Heart left ventricle (tissue), 16 donors: Measurements from ENCODE around the gene EYA4. TPM values are rescaled to one million over a fixed set of nuclear protein-coding genes. Genes with fewer than 3 reads are reported as not detected.

Experiments used
- ATAC-seq, 4 donors: fragments of 200-7000 bp; cut with Tn5 transposase; one replicate each; pipeline ENCODE4 v1.9.1; 2020 to 2022; ENCODE audit warnings: moderate library complexity in 4 of 4, mild to moderate bottlenecking in 3 of 4, moderate number of reproducible peaks in 1 of 4
- DNase-seq, 5 donors: peaks; one replicate each; pipeline ENCODE4 v3.0.0-alpha.2; 2020
- H3K27ac ChIP-seq, 12 donors: fragments of 200-600 bp; sonication (generic) in 4 of 12; one replicate each; pipeline versions ENCODE4 v1.5.0 to v1.8.0; 2016 to 2022; ENCODE audit warnings: mild to moderate bottlenecking in 2 of 12
- H3K27me3 ChIP-seq, 9 donors: fragments of 200-600 bp; sonication (generic) in 2 of 9; one replicate each; pipeline versions ENCODE4 v1.5.1 to v1.8.0; 2016 to 2022; ENCODE audit warnings: mild to moderate bottlenecking in 3 of 9
- H3K36me3 ChIP-seq, 9 donors: fragments of 200-600 bp; sonication (generic) in 2 of 9; one replicate each; pipeline versions ENCODE4 v1.5.0 to v1.8.0; 2018 to 2022; ENCODE audit warnings: mild to moderate bottlenecking in 2 of 9
- H3K4me1 ChIP-seq, 12 donors: fragments of 200-600 bp; sonication (generic) in 4 of 12; one replicate each; pipeline versions ENCODE4 v1.5.0 to v1.8.0; 2016 to 2022; ENCODE audit warnings: mild to moderate bottlenecking in 3 of 12
- H3K4me3 ChIP-seq, 12 donors: fragments of 200-600 bp; sonication (generic) in 4 of 12; one replicate each; pipeline versions ENCODE4 v1.5.0 to v1.8.0; 2017 to 2022; ENCODE audit warnings: mild to moderate bottlenecking in 9 of 12, moderate library complexity in 4 of 12
- H3K9me3 ChIP-seq, 12 donors: fragments of 200-600 bp; sonication (generic) in 4 of 12; one replicate each; pipeline versions ENCODE4 v1.5.0 to v1.8.0; 2016 to 2022; ENCODE audit warnings: mild to moderate bottlenecking in 1 of 12
- CTCF ChIP-seq, 12 donors: fragments of 200-600 bp; sonication (generic) in 4 of 12; IDR thresholded peaks; one replicate each; pipeline versions ENCODE4 v1.5.0 to v1.8.0; 2018 to 2022; ENCODE audit warnings: antibody characterized with exemption in 12 of 12, mild to moderate bottlenecking in 5 of 12
- POLR2A ChIP-seq, 2 donors: fragments of 450-650 bp; IDR thresholded peaks; one replicate each; pipeline ENCODE4 v1.6.1; 2017; ENCODE audit warnings: antibody characterized with exemption in 2 of 2, mild to moderate bottlenecking in 2 of 2, moderate library complexity in 2 of 2
- WGBS, 4 donors: extraction: QIAGEN DNeasy Blood & Tissue Kit in 2 of 4; methylation state at CpG; one replicate each; pipeline versions ENCODE4 v1.1.5 to v1.1.7; 2013 to 2018; 5-methylcytosine and 5-hydroxymethylcytosine counted together
- intact Hi-C, 10 donors: fragments of 100-400 bp; cut with DNase I; formaldehyde crosslinking; loops; one replicate each; pipeline versions ENCODE4 v1.11.1 to v1.14.2; 2022
- polyA plus RNA-seq, 2 donors: library from polyadenylated mRNA; stranded (reverse); fragments of 200-250 nt; gene quantifications; one replicate each; pipeline ENCODE4 v1.2.3, GENCODE V29; 2013
- total RNA-seq, 9 donors: library from RNA; depleted of rRNA in 2 of 9; stranded (reverse); fragments of >200 nt in 2 of 9; fragmentation: NEBNext Ultra II Directional in 3 of 9; extraction: Animal tissue kit (Norgen Biotek cat#: 25700) in 3 of 9; gene quantifications; one replicate each; pipeline versions ENCODE4 v1.1.0 to v1.2.4, GENCODE V29; 2016 to 2023
- donor health status: ischemic (EF 13 %, LVEDD 7.1; RV severe dilation, severe dysfunction).
- donor health status: healthy with polysubstance abuse.
- donor health status: DM: no; HTN: yes; CAD: no.
- donor health status: DM: no; HTN: no; CAD: no.
- donor health status: ischemic (EF 25% LVEDD 6.9; RV normal size, moderate dysfunction).
- donor health status: ischemic (EF 25% LVEDD 5.7; RV mildly dilated, moderate dysfunction).
- donor health status: healthy.
- donor health status: DM: yes; HTN: yes; CAD: no.
- donor health status: ischemic (EF 35%, LVEDD 5.7; RV mildly dilated, moderate dysfunction).
- donor health status: nonischemic (EF 11% LVEDD 7.7; RV severe dilation, severe dysfunction).
- donor health status: DM: yes; HTN: yes; CAD: no.
- donor health status: PGD.
- donor health status: ischemic (EF 29% LVEDD 5.4; RV normal size, mild dysfunction).
- donor health status: nonischemic (EF 23%, LVEDD 6.1; RV moderate dilation, normal function).

EYA4 gene
- total and polyA plus RNA-seq, 11 donors, result 3.6 to 29.6 (median 21.7) TPM

- H3K4me3 ChIP-seq, result no peak overlapping the region
- H3K9me3 ChIP-seq, result no peaks in the 10 kb centered on the region
- H3K4me1 ChIP-seq, result peaks cover 0 to 23% (median 6%) of the 10 kb centered on the region in 12 donors
- H3K27ac ChIP-seq, result no peak overlapping the region
- DNase-seq (no peak), ATAC-seq (no peak)
- intact Hi-C loops, result no loop called here
- no peak for TF ChIP-seq CTCF (IDR thresholded peaks at IDR 0.05)
- no peak for TF ChIP-seq POLR2A (IDR thresholded peaks at IDR 0.05)
- no peaks in the 10 kb centered on the region for H3K36me3 ChIP-seq
- 37 to 61% (median 52%) methylated on average over 1 of the region's 1 CpG for WGBS, 4 donors
- H3K27me3 ChIP-seq, result no peaks in the 10 kb centered on the region
Observed at GRCh38 chr6:133290930-133291329, 49.8 kb downstream of the EYA4 start.

- Histone ChIP-seq H3K27ac (no peak overlapping the region), H3K4me3 (no peak overlapping the region), H3K9me3 (no peaks in the 10 kb centered on the region), H3K36me3 (no peaks in the 10 kb centered on the region), H3K4me1 (peaks cover 0 to 23% (median 6%) of the 10 kb centered on the region in 12 donors), H3K27me3 (no peaks in the 10 kb centered on the region)
- TF ChIP-seq CTCF (IDR thresholded peaks at IDR 0.05), result no peak
- no peak for TF ChIP-seq POLR2A (IDR thresholded peaks at IDR 0.05)
- no peak for DNase-seq
- WGBS, 4 donors, result 36 to 55% (median 41%) methylated on average over 1 of the region's 1 CpG
- no peak for ATAC-seq
- intact Hi-C loops, result no loop called here
Observed at GRCh38 chr6:133291671-133292070, 50.5 kb downstream of the EYA4 start.

DNA sequence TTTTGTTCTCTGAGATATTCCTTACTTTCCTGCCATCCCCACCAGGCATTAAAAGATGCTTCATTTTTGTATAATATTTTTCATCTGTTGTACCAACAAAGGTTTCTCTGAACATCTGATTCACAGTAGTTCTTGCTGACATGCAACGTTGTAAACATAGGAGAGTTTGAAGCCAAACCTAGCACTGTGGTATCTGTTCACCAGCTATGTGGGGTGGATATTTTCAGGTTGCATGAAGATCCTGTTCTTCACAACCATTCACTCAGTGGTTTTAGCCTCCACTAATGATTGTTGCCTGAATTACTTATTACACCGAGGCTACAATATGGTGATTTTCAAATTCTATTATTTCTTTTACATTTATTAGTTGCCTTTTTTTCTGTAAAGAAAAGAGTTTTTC lies 56.5 kb downstream of the EYA4 start:
- Histone ChIP-seq H3K9me3 (no peaks in the 10 kb centered on the region), H3K4me3 (no peak overlapping the region), H3K27ac (no peak overlapping the region), H3K4me1 (peaks cover 0 to 15% (median 0%) of the 10 kb centered on the region in 12 donors), H3K27me3 (no peaks in the 10 kb centered on the region), H3K36me3 (no peaks in the 10 kb centered on the region)
- intact Hi-C loops, result no loop called here
- ATAC-seq, result peak in 1 of 4 donors; percentile 60
- 43 to 62% (median 52%) methylated on average over 2 of the region's 2 CpGs for WGBS, 4 donors
- DNase-seq, result no peak
- TF ChIP-seq POLR2A (IDR thresholded peaks at IDR 0.05) (no peak), CTCF (IDR thresholded peaks at IDR 0.05) (no peak)

DNA sequence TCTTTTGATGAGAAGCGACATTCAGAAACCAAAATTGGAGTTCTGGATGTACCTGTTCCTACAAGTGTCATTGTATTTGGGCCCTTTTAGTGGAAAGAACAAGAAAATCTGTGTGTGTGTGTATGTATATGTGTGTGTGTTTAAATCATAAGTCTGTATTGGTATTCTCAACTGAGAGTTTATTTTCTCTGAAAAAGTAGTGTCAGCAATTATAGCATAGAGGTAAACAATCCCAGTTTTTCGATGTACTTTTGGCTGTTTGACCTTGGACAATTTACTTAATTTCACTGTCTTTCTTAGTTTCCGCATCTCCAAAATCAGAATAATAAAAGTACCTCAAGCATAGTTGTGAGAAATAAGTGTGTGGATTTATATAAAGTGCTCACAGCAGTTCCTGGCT lies 57.2 kb downstream of the EYA4 start:
- no peaks in the 10 kb centered on the region for H3K27me3 ChIP-seq
- TF ChIP-seq POLR2A (IDR thresholded peaks at IDR 0.05) (no peak), CTCF (IDR thresholded peaks at IDR 0.05) (no peak)
- peaks cover 0 to 9% (median 0%) of the 10 kb centered on the region in 12 donors for H3K4me1 ChIP-seq
- intact Hi-C loops, result no loop called here
- H3K36me3 ChIP-seq, result no peaks in the 10 kb centered on the region
- no peak overlapping the region for H3K27ac ChIP-seq
- no peak for ATAC-seq
- DNase-seq, result no peak
- H3K4me3 ChIP-seq, result no peak overlapping the region
- WGBS, 4 donors, result 69 to 86% (median 80%) methylated on average over 3 of the region's 3 CpGs
- no peaks in the 10 kb centered on the region for H3K9me3 ChIP-seq
